HG03175 (cell line): ENCODE measurements around the gene FHIT.

Experiments used
- ATAC-seq: cut with Tn5 transposase; IDR thresholded peaks from one replicate; pipeline ENCODE4 v1.9.1; 2021; ENCODE audit warnings: mild to moderate bottlenecking, moderate library complexity; ENCODE audit not compliant: unreplicated experiment

FHIT gene

GRCh38 chr3:61251174-61251972 is at the start of gene FHIT:
TSS of gene FHIT (minus strand) at chr3:61251452.
- peak; percentile 94 for ATAC-seq

- no peak for ATAC-seq
Measured at GRCh38 chr3:61300786-61301185, 49.5 kb upstream of the FHIT start.

GRCh38 chr3:61300006-61300380 is 48.7 kb upstream of the FHIT start:
- ATAC-seq = no peak

- no peak for ATAC-seq
Measured at GRCh38 chr3:61299343-61300005, 48.2 kb upstream of the FHIT start.

GRCh38 chr3:61297821-61298220 is 46.6 kb upstream of the FHIT start:
- ATAC-seq = no peak

- no peak for ATAC-seq
Measured at GRCh38 chr3:61288446-61288845, 37.2 kb upstream of the FHIT start.

GRCh38 chr3:61283876-61284275 is 32.6 kb upstream of the FHIT start:
- no peak for ATAC-seq

GRCh38 chr3:61278713-61279112 is 27.5 kb upstream of the FHIT start:
- ATAC-seq = no peak

GRCh38 chr3:61277411-61277810 is 26.2 kb upstream of the FHIT start:
- no peak for ATAC-seq

- no peak for ATAC-seq
Measured at GRCh38 chr3:61269435-61269834, 18.2 kb upstream of the FHIT start.

- ATAC-seq = no peak
Measured at GRCh38 chr3:61268644-61269043, 17.4 kb upstream of the FHIT start.

GRCh38 chr3:61264281-61264680 is 13.0 kb upstream of the FHIT start:
- no peak for ATAC-seq

- no peak for ATAC-seq
Measured at GRCh38 chr3:61257148-61257547, 5.9 kb upstream of the FHIT start.

GRCh38 chr3:61253756-61254155 is 2.5 kb upstream of the FHIT start:
- ATAC-seq = no peak

- ATAC-seq = no peak
Measured at GRCh38 chr3:61252836-61253235, 1.6 kb upstream of the FHIT start.

GRCh38 chr3:61250784-61251173 is 473 bp downstream of the FHIT start:
- no peak for ATAC-seq

GRCh38 chr3:61248496-61248895 is 2.8 kb downstream of the FHIT start:
- ATAC-seq = no peak

- no peak for ATAC-seq
Measured at GRCh38 chr3:61247191-61247590, 4.1 kb downstream of the FHIT start.

GRCh38 chr3:61239871-61240270 is 11.4 kb downstream of the FHIT start:
- no peak for ATAC-seq

- ATAC-seq = no peak
Measured at GRCh38 chr3:61237858-61238257, 13.4 kb downstream of the FHIT start.

GRCh38 chr3:61236556-61236955 is 14.7 kb downstream of the FHIT start:
- ATAC-seq = peak; percentile 76

- ATAC-seq = peak; percentile 49
Measured at GRCh38 chr3:61233746-61234145, 17.5 kb downstream of the FHIT start.

- no peak for ATAC-seq
Measured at GRCh38 chr3:61231693-61232092, 19.6 kb downstream of the FHIT start.
